ENCODE data around the gene ACSS1. TPM values are rescaled to one million over a fixed set of nuclear protein-coding genes. Genes with fewer than 3 reads are reported as not detected.
A peak's percentile ranks its signal among the peaks of the same experiment; 100 is the strongest.
"Not testable (repeated sequence)": the region's sequence is repeated elsewhere in the genome, so short reads cannot be mapped to it uniquely, and the experiment has no call there.

ACSS1 gene
- total and polyA plus RNA-seq, 5 donors from 2014 or later, result 38.7 to 47.3 (median 40.1) TPM

GRCh38 chr20:25007491-25008305, 50.2 kb downstream of the ACSS1 start:
- no peak overlapping the region for H3K27ac Mint-ChIP-seq
- H3K36me3 ChIP-seq (ENCODE audit: control insufficient read depth, insufficient read depth, low read length), result peaks cover 70% of the 10 kb centered on the region
- H3K9me3 ChIP-seq (ENCODE audit: control insufficient read depth in 2 of 2, low read length in 2 of 2), result no peaks in the 10 kb centered on the region
- H3K27me3 ChIP-seq (ENCODE audit: control insufficient read depth, insufficient read depth, low read length), result no peaks in the 10 kb centered on the region
- no peak for ATAC-seq (ENCODE audit: low read depth in 2 of 2)
- peaks cover 0 to 7% (median 1%) of the 10 kb centered on the region in 4 donors for H3K4me1 Mint-ChIP-seq
- H3K4me1 ChIP-seq (ENCODE audit: control insufficient read depth, insufficient read depth, low read length, poor library complexity, severe bottlenecking), result no peaks in the 10 kb centered on the region
- no peak overlapping the region for H3K4me3 ChIP-seq (ENCODE audit: low read depth, low read length)
- DNase-seq, result no peak
- no peaks in the 10 kb centered on the region for H3K9me3 Mint-ChIP-seq
- no peak overlapping the region for H3K4me3 Mint-ChIP-seq
- H3K27me3 Mint-ChIP-seq, result no peaks in the 10 kb centered on the region
- H3K36me3 Mint-ChIP-seq, result peaks cover 65% of the 10 kb centered on the region
- no peak overlapping the region for H3K27ac ChIP-seq (ENCODE audit: insufficient read depth, low read length, poor library complexity, severe bottlenecking)

DNA sequence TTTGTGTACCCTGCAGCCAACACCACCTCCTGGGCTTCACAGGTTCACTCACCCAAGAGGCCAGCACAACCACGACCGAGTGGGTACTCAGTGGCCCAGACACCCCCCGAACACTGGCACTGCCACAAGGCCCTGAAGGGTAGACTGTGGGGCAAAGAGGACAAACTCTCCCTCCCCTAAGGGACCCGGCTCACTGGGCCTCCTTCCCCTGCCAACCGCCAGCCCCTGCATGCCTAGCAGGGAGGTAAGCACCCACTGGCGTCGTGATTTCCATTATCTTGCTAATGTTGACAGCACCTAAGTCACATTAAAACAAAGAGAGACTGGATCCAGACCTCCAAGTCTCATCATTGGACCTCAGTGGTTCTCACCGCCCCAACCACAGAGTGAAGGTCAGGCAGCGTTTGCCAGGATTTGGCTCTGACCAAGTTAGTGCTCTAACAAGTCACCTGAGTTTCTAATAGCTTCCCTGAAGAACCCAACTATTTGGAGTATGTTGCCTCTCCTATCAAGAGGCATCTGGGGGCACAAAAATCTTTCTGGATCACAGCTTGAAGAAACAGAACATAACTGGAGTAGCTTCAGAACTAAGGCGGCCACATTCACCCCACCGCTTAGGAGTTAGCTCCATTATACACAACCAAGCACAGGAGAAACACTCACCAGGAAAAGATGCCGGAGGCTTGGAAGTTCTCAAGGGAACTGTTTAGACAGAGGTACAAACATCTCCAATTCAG, 51.3 kb downstream of the ACSS1 start:
- H3K27ac Mint-ChIP-seq, result no peak overlapping the region
- H3K27me3 Mint-ChIP-seq, result no peaks in the 10 kb centered on the region
- no peak overlapping the region for H3K4me3 Mint-ChIP-seq
- no peaks in the 10 kb centered on the region for H3K27me3 ChIP-seq (ENCODE audit: control insufficient read depth, insufficient read depth, low read length)
- peaks cover 0 to 2% (median 0%) of the 10 kb centered on the region in 7 donors for H3K9me3 Mint-ChIP-seq
- H3K4me1 Mint-ChIP-seq, result peaks cover 0 to 7% (median 1%) of the 10 kb centered on the region in 4 donors
- H3K27ac ChIP-seq (ENCODE audit: insufficient read depth, low read length, poor library complexity, severe bottlenecking), result no peak overlapping the region
- H3K9me3 ChIP-seq (ENCODE audit: control insufficient read depth in 2 of 2, low read length in 2 of 2), result no peaks in the 10 kb centered on the region
- ATAC-seq (ENCODE audit: low read depth in 2 of 2), result no peak
- H3K36me3 ChIP-seq (ENCODE audit: control insufficient read depth, insufficient read depth, low read length), result peaks cover 59% of the 10 kb centered on the region
- peaks cover 73% of the 10 kb centered on the region for H3K36me3 Mint-ChIP-seq
- no peaks in the 10 kb centered on the region for H3K4me1 ChIP-seq (ENCODE audit: control insufficient read depth, insufficient read depth, low read length, poor library complexity, severe bottlenecking)
- no peak overlapping the region for H3K4me3 ChIP-seq (ENCODE audit: low read depth, low read length)
- no peak for DNase-seq

- no peaks in the 10 kb centered on the region for H3K4me1 ChIP-seq (ENCODE audit: control insufficient read depth, insufficient read depth, low read length, poor library complexity, severe bottlenecking)
- peaks cover 50% of the 10 kb centered on the region for H3K36me3 ChIP-seq (ENCODE audit: control insufficient read depth, insufficient read depth, low read length)
- Mint-ChIP-seq H3K36me3 (peaks cover 66% of the 10 kb centered on the region), H3K4me1 (peaks cover 0 to 7% (median 1%) of the 10 kb centered on the region in 4 donors), H3K27ac (no peak overlapping the region), H3K4me3 (no peak overlapping the region), H3K9me3 (peaks cover 0 to 2% (median 0%) of the 10 kb centered on the region in 7 donors), H3K27me3 (no peaks in the 10 kb centered on the region)
- H3K4me3 ChIP-seq (ENCODE audit: low read depth, low read length), result no peak overlapping the region
- H3K9me3 ChIP-seq (ENCODE audit: control insufficient read depth in 2 of 2, low read length in 2 of 2), result no peaks in the 10 kb centered on the region
- no peaks in the 10 kb centered on the region for H3K27me3 ChIP-seq (ENCODE audit: control insufficient read depth, insufficient read depth, low read length)
- ATAC-seq (ENCODE audit: low read depth in 2 of 2), result no peak
- H3K27ac ChIP-seq (ENCODE audit: insufficient read depth, low read length, poor library complexity, severe bottlenecking), result no peak overlapping the region
- no peak for DNase-seq
Observed at GRCh38 chr20:25005661-25006060, 52.3 kb downstream of the ACSS1 start.

- H3K4me3 ChIP-seq (ENCODE audit: low read depth, low read length), result no peak overlapping the region
- Mint-ChIP-seq H3K4me1 (peaks cover 0 to 7% (median under 1%) of the 10 kb centered on the region in 4 donors), H3K27ac (no peak overlapping the region), H3K27me3 (no peaks in the 10 kb centered on the region), H3K4me3 (no peak overlapping the region), H3K36me3 (peaks cover 65% of the 10 kb centered on the region), H3K9me3 (peaks cover 0 to 2% (median 0%) of the 10 kb centered on the region in 7 donors)
- ATAC-seq (ENCODE audit: low read depth in 2 of 2) (no peak), DNase-seq (no peak)
- no peaks in the 10 kb centered on the region for H3K4me1 ChIP-seq (ENCODE audit: control insufficient read depth, insufficient read depth, low read length, poor library complexity, severe bottlenecking)
- no peaks in the 10 kb centered on the region for H3K9me3 ChIP-seq (ENCODE audit: control insufficient read depth in 2 of 2, low read length in 2 of 2)
- no peak overlapping the region for H3K27ac ChIP-seq (ENCODE audit: insufficient read depth, low read length, poor library complexity, severe bottlenecking)
- no peaks in the 10 kb centered on the region for H3K27me3 ChIP-seq (ENCODE audit: control insufficient read depth, insufficient read depth, low read length)
- H3K36me3 ChIP-seq (ENCODE audit: control insufficient read depth, insufficient read depth, low read length), result peaks cover 46% of the 10 kb centered on the region
Observed at GRCh38 chr20:25005220-25005619, 52.7 kb downstream of the ACSS1 start.

- ATAC-seq (ENCODE audit: low read depth in 2 of 2) (no peak), DNase-seq (no peak)
- Mint-ChIP-seq H3K4me3 (no peak overlapping the region), H3K27ac (no peak overlapping the region), H3K9me3 (peaks cover 0 to 2% (median 0%) of the 10 kb centered on the region in 7 donors), H3K36me3 (peaks cover 50% of the 10 kb centered on the region), H3K27me3 (no peaks in the 10 kb centered on the region), H3K4me1 (peaks cover 0 to 7% (median under 1%) of the 10 kb centered on the region in 4 donors)
- no peaks in the 10 kb centered on the region for H3K9me3 ChIP-seq (ENCODE audit: control insufficient read depth in 2 of 2, low read length in 2 of 2)
- no peak overlapping the region for H3K27ac ChIP-seq (ENCODE audit: insufficient read depth, low read length, poor library complexity, severe bottlenecking)
- no peak overlapping the region for H3K4me3 ChIP-seq (ENCODE audit: low read depth, low read length)
- H3K36me3 ChIP-seq (ENCODE audit: control insufficient read depth, insufficient read depth, low read length), result peaks cover 27% of the 10 kb centered on the region
- no peaks in the 10 kb centered on the region for H3K27me3 ChIP-seq (ENCODE audit: control insufficient read depth, insufficient read depth, low read length)
- no peaks in the 10 kb centered on the region for H3K4me1 ChIP-seq (ENCODE audit: control insufficient read depth, insufficient read depth, low read length, poor library complexity, severe bottlenecking)
Observed at GRCh38 chr20:25003002-25003401, 54.9 kb downstream of the ACSS1 start.

- H3K4me1 Mint-ChIP-seq; H3K27me3 ChIP-seq (ENCODE audit: control insufficient read depth, insufficient read depth, low read length); H3K4me3 ChIP-seq (ENCODE audit: low read depth, low read length); H3K4me3 Mint-ChIP-seq; H3K27me3 Mint-ChIP-seq; DNase-seq; ATAC-seq (ENCODE audit: low read depth in 2 of 2); H3K9me3 ChIP-seq (ENCODE audit: control insufficient read depth in 2 of 2, low read length in 2 of 2); H3K9me3 Mint-ChIP-seq; H3K27ac ChIP-seq (ENCODE audit: insufficient read depth, low read length, poor library complexity, severe bottlenecking); H3K27ac Mint-ChIP-seq; H3K4me1 ChIP-seq (ENCODE audit: control insufficient read depth, insufficient read depth, low read length, poor library complexity, severe bottlenecking): not testable (repeated sequence)
- peaks cover 37% of the 10 kb centered on the region for H3K36me3 Mint-ChIP-seq
- peaks cover 10% of the 10 kb centered on the region for H3K36me3 ChIP-seq (ENCODE audit: control insufficient read depth, insufficient read depth, low read length)
Observed at GRCh38 chr20:25001323-25001722, 56.6 kb downstream of the ACSS1 start.

- Mint-ChIP-seq H3K4me3 (no peak overlapping the region), H3K36me3 (peaks cover 29% of the 10 kb centered on the region), H3K9me3 (peaks cover 0 to 2% (median 0%) of the 10 kb centered on the region in 7 donors), H3K4me1 (peaks cover 0 to 7% (median 1%) of the 10 kb centered on the region in 4 donors), H3K27ac (peak overlapping the region in 1 of 3 donors; percentile 22), H3K27me3 (no peaks in the 10 kb centered on the region)
- Histone ChIP-seq H3K4me3 (ENCODE audit: low read depth, low read length) (no peak overlapping the region), H3K36me3 (ENCODE audit: control insufficient read depth, insufficient read depth, low read length) (peaks cover 4% of the 10 kb centered on the region), H3K27me3 (ENCODE audit: control insufficient read depth, insufficient read depth, low read length) (no peaks in the 10 kb centered on the region), H3K9me3 (ENCODE audit: control insufficient read depth in 2 of 2, low read length in 2 of 2) (no peaks in the 10 kb centered on the region), H3K27ac (ENCODE audit: insufficient read depth, low read length, poor library complexity, severe bottlenecking) (no peak overlapping the region), H3K4me1 (ENCODE audit: control insufficient read depth, insufficient read depth, low read length, poor library complexity, severe bottlenecking) (no peaks in the 10 kb centered on the region)
- ATAC-seq (ENCODE audit: low read depth in 2 of 2) (no peak), DNase-seq (no peak)
Observed at GRCh38 chr20:25000268-25000801, 57.6 kb downstream of the ACSS1 start.
